HepG2 (cell line): Measurements from ENCODE around the gene PSMB11. TPM values are rescaled to one million over a fixed set of nuclear protein-coding genes. Genes with fewer than 3 reads are reported as not detected.

Experiments used
- ATAC-seq: fragments of 200-7000 bp; cut with Tn5 transposase; 3 replicates; pipeline ENCODE4 v1.9.1; 2020; ENCODE audit warnings: mild to moderate bottlenecking, moderate library complexity
- BruUV-seq: library from RNA; stranded (reverse); fragments of 400-500 nt; replicated peaks from 2 replicates; lab custom pipeline; 2021; lab: Mats Ljungman, UMichigan
- CTCF ChIA-PET: fragments of 300-600 bp; formaldehyde crosslinking; extraction: SDS; loops from one replicate; lab custom pipeline; 2021; ENCODE audit warnings: low total read pairs, inconsistent platforms, low intra/inter-chr PET ratio; lab: Yijun Ruan, JAX
- POLR2A ChIA-PET: fragments of 350-600 bp; sonication (Branson Sonifier 250); formaldehyde crosslinking; loops from one replicate; lab custom pipeline; 2020; ENCODE audit warnings: antibody characterized with exemption, inconsistent platforms; lab: Yijun Ruan, JAX
- DNase-seq: peaks from one replicate; pipeline ENCODE4 v3.0.0-alpha.2; 2015; ENCODE audit warnings: low spot score
- FAIRE-seq: peaks from 3 replicates; lab custom pipeline; 2011; peaks lifted over from hg19 to GRCh38; lab: Jason Lieb, UNC
- H2AFZ ChIP-seq: one replicate; pipeline ENCODE4 v1.6.1; 2011; ENCODE audit warnings: low read length, inconsistent platforms
- H3K27ac ChIP-seq: fragments of 300-600 bp; 3 replicates; pipeline ENCODE4 v1.8.0; 2011; ENCODE audit warnings: mixed run types, mild to moderate bottlenecking, mixed read lengths, low read length, inconsistent platforms; ENCODE audit not compliant: insufficient read depth; ENCODE audit errors: extremely low read length
- H3K27me3 ChIP-seq, 2 experiments: fragments of 200-600 bp in 1 of 2; 2 replicates in 1 of 2; 3 replicates in 1 of 2; pipeline versions ENCODE4 v1.6.0 to v1.8.0; 2011; ENCODE audit warnings: low read length in 2 of 2, mild to moderate bottlenecking in 2 of 2, moderate library complexity in 2 of 2, inconsistent platforms in 1 of 2; ENCODE audit not compliant: insufficient read depth in 2 of 2, control insufficient read depth in 1 of 2
- H3K36me3 ChIP-seq, 2 experiments: fragments of 200-600 bp in 1 of 2; replicated peaks in 1 of 2; 2 replicates in 1 of 2; 3 replicates in 1 of 2; pipeline versions ENCODE4 v1.5.1 to v1.8.0; 2011; ENCODE audit warnings: low read length in 2 of 2, inconsistent platforms in 1 of 2; ENCODE audit not compliant: insufficient read depth in 2 of 2, control insufficient read depth in 1 of 2
- H3K4me1 ChIP-seq: 2 replicates; pipeline ENCODE4 v1.5.1; 2012; ENCODE audit warnings: low read length, inconsistent platforms; ENCODE audit not compliant: insufficient read depth
- H3K4me2 ChIP-seq: 2 replicates; pipeline ENCODE4 v1.6.0; 2011; ENCODE audit warnings: low read depth, low read length, inconsistent platforms
- H3K4me3 ChIP-seq, 3 experiments: fragments of 200-600 bp in 1 of 3; sonication (generic), shearing (Covaris generic) in 1 of 3; replicated peaks in 1 of 3; 2 replicates each; pipeline ENCODE4 v1.5.1; 2011 to 2016; ENCODE audit warnings: low read length in 3 of 3, inconsistent platforms in 2 of 3, low read depth in 2 of 3, mild to moderate bottlenecking in 2 of 3, control low read depth in 1 of 3, mixed read lengths in 1 of 3; ENCODE audit not compliant: insufficient read depth in 1 of 3
- H3K79me2 ChIP-seq: one replicate; pipeline ENCODE4 v1.6.1; 2011; ENCODE audit warnings: low read length, inconsistent platforms; ENCODE audit not compliant: insufficient read depth
- H3K9ac ChIP-seq: 2 replicates; pipeline ENCODE4 v1.6.0; 2011; ENCODE audit warnings: mild to moderate bottlenecking, low read depth, low read length, inconsistent platforms; ENCODE audit not compliant: insufficient read depth
- H3K9me3 ChIP-seq: 2 replicates; pipeline ENCODE4 v1.5.1; 2012; ENCODE audit warnings: mild to moderate bottlenecking, low read length
- H4K20me1 ChIP-seq: 2 replicates; pipeline ENCODE4 v1.6.0; 2011; ENCODE audit warnings: inconsistent platforms, mild to moderate bottlenecking, low read length, moderate library complexity; ENCODE audit not compliant: insufficient read depth
- ARNT2 ChIP-seq: sonication (generic); formaldehyde crosslinking; IDR thresholded peaks from 2 replicates; pipeline ENCODE4 v1.8.0; 2022; ENCODE audit warnings: mild to moderate bottlenecking, low read depth, missing genetic modification reagents, moderate library complexity
- CREB1 ChIP-seq, 2 experiments: fragments of 450-650 bp in 1 of 2; IDR thresholded peaks; 2 replicates each; pipeline ENCODE4 v1.6.1; 2016 to 2017; ENCODE audit warnings: control low read depth in 1 of 2, mild to moderate bottlenecking in 1 of 2, missing compliant biosample characterization in 1 of 2, missing genetic modification characterization in 1 of 2
- HNRNPH1 ChIP-seq: fragments of 200-400 bp; formaldehyde crosslinking; optimal IDR thresholded peaks from 2 replicates; pipeline ENCODE3; 2017; ENCODE audit warnings: mild to moderate bottlenecking, low read depth, low read length
- IRX3 ChIP-seq: sonication (generic); formaldehyde crosslinking; IDR thresholded peaks from 2 replicates; pipeline ENCODE4 v1.8.1; 2023; ENCODE audit warnings: mild to moderate bottlenecking, low read depth, missing genetic modification reagents, borderline replicate concordance
- MAZ ChIP-seq, 2 experiments: sonication (generic) in 1 of 2; formaldehyde crosslinking in 1 of 2; IDR thresholded peaks; 2 replicates each; pipeline versions ENCODE4 v1.5.0 to v1.6.1; 2012 to 2020; ENCODE audit warnings: low read depth in 2 of 2, mild to moderate bottlenecking in 2 of 2, borderline replicate concordance in 1 of 2, improper control_type of control experiment in 1 of 2, low read length in 1 of 2, missing genetic modification reagents in 1 of 2, moderate library complexity in 1 of 2
- NFIB ChIP-seq: sonication (generic); formaldehyde crosslinking; IDR thresholded peaks from 2 replicates; pipeline ENCODE4 v1.9.0; 2021; ENCODE audit warnings: missing genetic modification reagents, mild to moderate bottlenecking, borderline replicate concordance
- RBFOX2 ChIP-seq: fragments of 200-400 bp; formaldehyde crosslinking; IDR thresholded peaks from 2 replicates; pipeline ENCODE4 v1.6.1; 2017; ENCODE audit warnings: low read depth, mild to moderate bottlenecking, low read length
- TGIF2 ChIP-seq: IDR thresholded peaks from 2 replicates; pipeline ENCODE4 v1.6.1; 2016; ENCODE audit warnings: control low read depth, missing compliant biosample characterization
- THYN1 ChIP-seq: sonication (generic); formaldehyde crosslinking; IDR thresholded peaks from 2 replicates; pipeline ENCODE4 v1.8.1; 2023; ENCODE audit warnings: low read depth, mild to moderate bottlenecking, moderate library complexity, missing genetic modification reagents, borderline replicate concordance
- ZNF234 ChIP-seq: sonication (generic); formaldehyde crosslinking; conservative IDR thresholded peaks from 2 replicates; pipeline ENCODE4 v1.5.1; 2020; ENCODE audit warnings: mild to moderate bottlenecking, missing genetic modification reagents
- ZNF549 ChIP-seq: sonication (generic); formaldehyde crosslinking; IDR thresholded peaks from 2 replicates; pipeline ENCODE4 v1.5.0; 2020; ENCODE audit warnings: missing genetic modification reagents
- ZNF761 ChIP-seq: sonication (generic); formaldehyde crosslinking; conservative IDR thresholded peaks from 2 replicates; pipeline ENCODE4 v1.4.0; 2020; ENCODE audit warnings: mild to moderate bottlenecking, missing genetic modification reagents
- WGBS: methylation state at CpG from one replicate; pipeline ENCODE4 v1.1.6; 2017; ENCODE audit warnings: low lambda C conversion rate; 5-methylcytosine and 5-hydroxymethylcytosine counted together
- in situ Hi-C: cut with HindIII; loops from 2 replicates; pipeline ENCODE4 v1.10.0; 2017; ENCODE audit warnings: low pct_unique_long_range_greater_than_20kb; ENCODE audit not compliant: extremely low pct_ligation_motif_present
- intact Hi-C: fragments of 100-400 bp; cut with micrococcal nuclease; formaldehyde crosslinking; loops from one replicate; pipeline ENCODE4 v1.10.0; 2022; ENCODE audit not compliant: unreplicated experiment
- polyA plus RNA-seq, 8 experiments: library from polyadenylated mRNA; depleted of rRNA in 3 of 8; stranded (reverse) in 7 of 8; unstranded in 1 of 8; fragments of >200 nt; fragmentation: Illumina TruSeq in 4 of 8; extraction: Trizol in 4 of 8; gene quantifications; 2 replicates each; pipeline versions ENCODE4 v1.2.1 to v1.2.3, GENCODE V29; 2011 to 2016; ENCODE audit warnings: low read depth in 4 of 8, missing spikeins in 1 of 8, mixed read lengths in 1 of 8; ENCODE audit not compliant: insufficient read depth in 1 of 8
- total RNA-seq, 5 experiments: library from RNA; depleted of rRNA; stranded (reverse); fragments of >200 nt; fragmentation: Illumina TruSeq; extraction: Trizol; gene quantifications; 2 replicates each; pipeline ENCODE4 v1.2.3, GENCODE V29; 2016; ENCODE audit warnings: low read depth in 1 of 5
- TF ChIP-seq, protein P1 (sequence below): sonication (generic); formaldehyde crosslinking; IDR thresholded peaks from 2 replicates; pipeline ENCODE4 v1.8.1; 2023; ENCODE audit warnings: mild to moderate bottlenecking, missing genetic modification reagents, borderline replicate concordance
- TF ChIP-seq, protein P2 (sequence below): fragments of 450-650 bp; IDR thresholded peaks from 2 replicates; pipeline ENCODE4 v1.6.1; 2017; ENCODE audit warnings: mild to moderate bottlenecking
- TF ChIP-seq, protein P3 (sequence below): sonication (generic); formaldehyde crosslinking; IDR thresholded peaks from 2 replicates; pipeline ENCODE4 v1.8.1; 2023; ENCODE audit warnings: mild to moderate bottlenecking, missing genetic modification reagents
- TF ChIP-seq, protein P4 (sequence below): sonication (generic); formaldehyde crosslinking; IDR thresholded peaks from 2 replicates; pipeline ENCODE4 v1.4.0; 2020; ENCODE audit warnings: missing genetic modification reagents
- TF ChIP-seq, protein P5 (sequence below): sonication (generic); formaldehyde crosslinking; IDR thresholded peaks from 2 replicates; pipeline ENCODE4 v1.9.0; 2021; ENCODE audit warnings: missing genetic modification reagents, borderline replicate concordance

Gene PSMB11
- total and polyA plus RNA-seq, 2 of the 13 experiments (the other 11 are each of a cell fraction or from before 2014, with no cell fraction given), result not detected

GRCh38 chr14:23093104-23093503 lies 51.1 kb downstream of the PSMB11 start:
- 97% methylated on average over 2 of the region's 2 CpGs for WGBS
- in situ Hi-C loops (no loop called here), intact Hi-C loops (loop anchor here (10.0 kb wide), 1 partner anchor 1022 kb away; the partner anchor contains the start of genes DCAF11 and NRL)
- peaks cover 77% of the 10 kb centered on the region for H3K79me2 ChIP-seq
- H3K4me3 ChIP-seq, result peak overlapping the region in 2 of 3 experiments; percentile 95 to 96; a peak in 3 of 6 replicates
- H3K27ac ChIP-seq, result no peak overlapping the region
- H4K20me1 ChIP-seq, result peaks cover 28% of the 10 kb centered on the region
- no TSS peak for BruUV-seq
- H3K4me2 ChIP-seq, result peak overlapping the region; percentile 83
- DNase-seq (no peak), ATAC-seq (no peak), FAIRE-seq (no peak)
- POLR2A ChIA-PET, result no interaction called here
- H3K36me3 ChIP-seq, result peaks cover 36 to 64% of the 10 kb centered on the region in 2 experiments
- peak overlapping the region; percentile 96 for H3K9ac ChIP-seq
- H2AFZ ChIP-seq, result no peak overlapping the region
- peaks cover 37% of the 10 kb centered on the region for H3K4me1 ChIP-seq
- CTCF ChIA-PET, result interaction anchor here (3.0 kb wide), 1 partner anchor 24 kb away, joined by 20 read pairs; no protein-coding TSS in a partner anchor
- no peaks in the 10 kb centered on the region for H3K9me3 ChIP-seq
- no peaks in the 10 kb centered on the region; a peak in 1 of 5 replicates for H3K27me3 ChIP-seq
- TF ChIP-seq ARNT2 (CRISPR knock-in tag), result no peak
- TF ChIP-seq, protein P1, sequence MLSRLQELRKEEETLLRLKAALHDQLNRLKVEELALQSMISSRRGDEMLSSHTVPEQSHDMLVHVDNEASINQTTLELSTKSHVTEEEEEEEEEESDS, result peak; percentile 65; the same call in 1 of the 2 replicates
- TF ChIP-seq RBFOX2, result peak; percentile 39; the same call in 1 of the 2 replicates
- no peak for TF ChIP-seq HNRNPH1
- no peak for TF ChIP-seq TGIF2
- TF ChIP-seq THYN1 (CRISPR knock-in tag), result 0 out of 2 replicates have a peak, but pooled peaks have one; percentile 60
- TF ChIP-seq, protein P2, sequence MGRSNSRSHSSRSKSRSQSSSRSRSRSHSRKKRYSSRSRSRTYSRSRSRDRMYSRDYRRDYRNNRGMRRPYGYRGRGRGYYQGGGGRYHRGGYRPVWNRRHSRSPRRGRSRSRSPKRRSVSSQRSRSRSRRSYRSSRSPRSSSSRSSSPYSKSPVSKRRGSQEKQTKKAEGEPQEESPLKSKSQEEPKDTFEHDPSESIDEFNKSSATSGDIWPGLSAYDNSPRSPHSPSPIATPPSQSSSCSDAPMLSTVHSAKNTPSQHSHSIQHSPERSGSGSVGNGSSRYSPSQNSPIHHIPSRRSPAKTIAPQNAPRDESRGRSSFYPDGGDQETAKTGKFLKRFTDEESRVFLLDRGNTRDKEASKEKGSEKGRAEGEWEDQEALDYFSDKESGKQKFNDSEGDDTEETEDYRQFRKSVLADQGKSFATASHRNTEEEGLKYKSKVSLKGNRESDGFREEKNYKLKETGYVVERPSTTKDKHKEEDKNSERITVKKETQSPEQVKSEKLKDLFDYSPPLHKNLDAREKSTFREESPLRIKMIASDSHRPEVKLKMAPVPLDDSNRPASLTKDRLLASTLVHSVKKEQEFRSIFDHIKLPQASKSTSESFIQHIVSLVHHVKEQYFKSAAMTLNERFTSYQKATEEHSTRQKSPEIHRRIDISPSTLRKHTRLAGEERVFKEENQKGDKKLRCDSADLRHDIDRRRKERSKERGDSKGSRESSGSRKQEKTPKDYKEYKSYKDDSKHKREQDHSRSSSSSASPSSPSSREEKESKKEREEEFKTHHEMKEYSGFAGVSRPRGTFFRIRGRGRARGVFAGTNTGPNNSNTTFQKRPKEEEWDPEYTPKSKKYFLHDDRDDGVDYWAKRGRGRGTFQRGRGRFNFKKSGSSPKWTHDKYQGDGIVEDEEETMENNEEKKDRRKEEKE, result no peak
- TF ChIP-seq, protein P3, sequence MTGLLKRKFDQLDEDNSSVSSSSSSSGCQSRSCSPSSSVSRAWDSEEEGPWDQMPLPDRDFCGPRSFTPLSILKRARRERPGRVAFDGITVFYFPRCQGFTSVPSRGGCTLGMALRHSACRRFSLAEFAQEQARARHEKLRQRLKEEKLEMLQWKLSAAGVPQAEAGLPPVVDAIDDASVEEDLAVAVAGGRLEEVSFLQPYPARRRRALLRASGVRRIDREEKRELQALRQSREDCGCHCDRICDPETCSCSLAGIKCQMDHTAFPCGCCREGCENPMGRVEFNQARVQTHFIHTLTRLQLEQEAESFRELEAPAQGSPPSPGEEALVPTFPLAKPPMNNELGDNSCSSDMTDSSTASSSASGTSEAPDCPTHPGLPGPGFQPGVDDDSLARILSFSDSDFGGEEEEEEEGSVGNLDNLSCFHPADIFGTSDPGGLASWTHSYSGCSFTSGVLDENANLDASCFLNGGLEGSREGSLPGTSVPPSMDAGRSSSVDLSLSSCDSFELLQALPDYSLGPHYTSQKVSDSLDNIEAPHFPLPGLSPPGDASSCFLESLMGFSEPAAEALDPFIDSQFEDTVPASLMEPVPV, result no peak
- TF ChIP-seq MAZ (IDR thresholded peaks at IDR 0.05; ENCODE audit: borderline replicate concordance, low read depth, low read length), result no peak
- TF ChIP-seq MAZ (CRISPR knock-in tag; IDR thresholded peaks at IDR 0.05; ENCODE audit: low read depth), result no peak
- no peak for TF ChIP-seq NFIB (CRISPR knock-in tag)
- TF ChIP-seq ZNF234, result no peak
- TF ChIP-seq CREB1 (IDR thresholded peaks at IDR 0.05), result no peak
- peak; percentile 21; the same call in 1 of the 2 replicates for TF ChIP-seq CREB1 (CRISPR knock-in tag; IDR thresholded peaks at IDR 0.05)
- no peak for TF ChIP-seq ZNF761 (CRISPR knock-in tag)
- 0 out of 2 replicates have a peak, but pooled peaks have one; percentile 37 for TF ChIP-seq IRX3 (CRISPR knock-in tag)
- TF ChIP-seq, protein P4, sequence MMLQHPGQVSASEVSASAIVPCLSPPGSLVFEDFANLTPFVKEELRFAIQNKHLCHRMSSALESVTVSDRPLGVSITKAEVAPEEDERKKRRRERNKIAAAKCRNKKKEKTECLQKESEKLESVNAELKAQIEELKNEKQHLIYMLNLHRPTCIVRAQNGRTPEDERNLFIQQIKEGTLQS (CRISPR knock-in tag), result no peak
- TF ChIP-seq, protein P5, sequence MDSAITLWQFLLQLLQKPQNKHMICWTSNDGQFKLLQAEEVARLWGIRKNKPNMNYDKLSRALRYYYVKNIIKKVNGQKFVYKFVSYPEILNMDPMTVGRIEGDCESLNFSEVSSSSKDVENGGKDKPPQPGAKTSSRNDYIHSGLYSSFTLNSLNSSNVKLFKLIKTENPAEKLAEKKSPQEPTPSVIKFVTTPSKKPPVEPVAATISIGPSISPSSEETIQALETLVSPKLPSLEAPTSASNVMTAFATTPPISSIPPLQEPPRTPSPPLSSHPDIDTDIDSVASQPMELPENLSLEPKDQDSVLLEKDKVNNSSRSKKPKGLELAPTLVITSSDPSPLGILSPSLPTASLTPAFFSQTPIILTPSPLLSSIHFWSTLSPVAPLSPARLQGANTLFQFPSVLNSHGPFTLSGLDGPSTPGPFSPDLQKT (CRISPR knock-in tag), result no peak
- TF ChIP-seq ZNF549 (CRISPR knock-in tag), result no peak
